HCT116 (cell line): ENCODE measurements around the gene PET117. TPM values are rescaled to one million over a fixed set of nuclear protein-coding genes. Genes with fewer than 3 reads are reported as not detected.

Source experiments
- ATAC-seq: fragments of 200-7000 bp; cut with Tn5 transposase; 2 replicates; pipeline ENCODE4 v1.9.1; 2020; ENCODE audit warnings: mild to moderate bottlenecking, moderate library complexity
- BruUV-seq: library from RNA; stranded (reverse); fragments of 400-500 nt; replicated peaks from 2 replicates; lab custom pipeline; 2021; lab: Mats Ljungman, UMichigan
- CTCF ChIA-PET: fragments of 300-600 bp; sonication (Branson Sonifier 250); formaldehyde crosslinking; loops from one replicate; lab custom pipeline; 2021; ENCODE audit warnings: antibody characterized with exemption; lab: Charles Lee
- POLR2A ChIA-PET: fragments of 300-600, 350-600 bp; sonication (Branson Sonifier 250); formaldehyde crosslinking; loops from one replicate; lab custom pipeline; 2021; ENCODE audit warnings: antibody characterized with exemption; lab: Charles Lee
- RAD21 ChIA-PET, 2 experiments: fragments of 300-600 bp; sonication (Branson Sonifier 250); formaldehyde crosslinking; loops; one replicate each; lab custom pipeline; 2023; ENCODE audit warnings: low total read pairs in 2 of 2; ENCODE audit not compliant: uncharacterized antibody in 2 of 2, unreplicated experiment in 2 of 2, low non-redundant PET in 1 of 2; lab: Charles Lee
- DNase-seq: peaks from one replicate; pipeline ENCODE4 v3.0.0-alpha.2; 2010; ENCODE audit warnings: low read depth, low spot score
- H2AFZ ChIP-seq: fragments of 200-600 bp; shearing (Covaris generic), sonication (generic); 2 replicates; pipeline ENCODE4 v1.6.1; 2017; ENCODE audit warnings: low read depth, mixed run types, mixed read lengths, antibody characterized with exemption, low read length; ENCODE audit not compliant: poor library complexity, severe bottlenecking
- H3K27ac ChIP-seq: 2 replicates; pipeline ENCODE4 v1.5.1; 2012; ENCODE audit warnings: low read depth, low read length
- H3K27me3 ChIP-seq: fragments of 200-600 bp; sonication (generic); 2 replicates; pipeline ENCODE4 v1.6.1; 2016; ENCODE audit warnings: mixed run types, low read length, mixed read lengths; ENCODE audit not compliant: insufficient read depth
- H3K36me3 ChIP-seq, 2 experiments: fragments of 200-500 bp in 1 of 2; fragments of 200-600 bp in 1 of 2; sonication (Bioruptor generic) in 1 of 2; sonication (generic) in 1 of 2; 2 replicates each; pipeline versions ENCODE4 v1.5.1 to v1.6.1; 2014 to 2016; ENCODE audit warnings: low read length in 2 of 2, inconsistent platforms in 1 of 2, mixed read lengths in 1 of 2, mixed run types in 1 of 2; ENCODE audit not compliant: insufficient read depth in 2 of 2, control insufficient read depth in 1 of 2
- H3K4me1 ChIP-seq, 2 experiments: fragments of 200-600 bp in 1 of 2; sonication (generic) in 1 of 2; 2 replicates each; pipeline versions ENCODE4 v1.5.1 to v1.6.1; 2012 to 2017; ENCODE audit warnings: low read length in 2 of 2, inconsistent platforms in 1 of 2, mild to moderate bottlenecking in 1 of 2, mixed read lengths in 1 of 2, mixed run types in 1 of 2, moderate library complexity in 1 of 2; ENCODE audit not compliant: insufficient read depth in 2 of 2, control insufficient read depth in 1 of 2
- H3K4me2 ChIP-seq: fragments of 200-600 bp; sonication (generic); 2 replicates; pipeline ENCODE4 v1.6.1; 2017; ENCODE audit warnings: mixed run types, low read length, mixed read lengths
- H3K4me3 ChIP-seq, 2 experiments: fragments of 200-600 bp in 1 of 2; sonication (generic) in 1 of 2; replicated peaks in 1 of 2; 2 replicates each; pipeline ENCODE4 v1.5.1; 2011 to 2016; ENCODE audit warnings: low read length in 2 of 2, control low read depth in 1 of 2, low read depth in 1 of 2, mild to moderate bottlenecking in 1 of 2, mixed read lengths in 1 of 2, mixed run types in 1 of 2
- H3K79me2 ChIP-seq: fragments of 200-600 bp; sonication (generic); 2 replicates; pipeline ENCODE4 v1.6.1; 2017; ENCODE audit warnings: mild to moderate bottlenecking, mixed run types, low read length, moderate library complexity, mixed read lengths; ENCODE audit not compliant: insufficient read depth
- H3K9ac ChIP-seq: fragments of 200-600 bp; sonication (generic); 2 replicates; pipeline ENCODE4 v1.6.1; 2016; ENCODE audit warnings: low read length, mixed read lengths
- H3K9me2 ChIP-seq: fragments of 200-600 bp; sonication (generic), shearing (Covaris generic); 2 replicates; pipeline ENCODE4 v1.6.1; 2017; ENCODE audit warnings: mixed run types, mild to moderate bottlenecking, moderate library complexity; ENCODE audit not compliant: insufficient read depth
- H3K9me3 ChIP-seq, 2 experiments: fragments of 200-500 bp in 1 of 2; fragments of 200-600 bp in 1 of 2; sonication (Bioruptor generic) in 1 of 2; sonication (generic) in 1 of 2; 2 replicates each; pipeline ENCODE4 v1.6.1; 2014 to 2017; ENCODE audit warnings: low read length in 2 of 2, mixed read lengths in 2 of 2, inconsistent platforms in 1 of 2, low read depth in 1 of 2, mild to moderate bottlenecking in 1 of 2, mixed run types in 1 of 2, moderate library complexity in 1 of 2; ENCODE audit not compliant: control insufficient read depth in 1 of 2, insufficient read depth in 1 of 2
- H4K20me1 ChIP-seq: fragments of 200-600 bp; sonication (generic), shearing (Covaris generic); 2 replicates; pipeline ENCODE4 v1.6.1; 2017; ENCODE audit warnings: mixed run types, mild to moderate bottlenecking, moderate library complexity; ENCODE audit not compliant: insufficient read depth
- CBX3 ChIP-seq: IDR thresholded peaks from 2 replicates; pipeline ENCODE4 v1.6.1; 2012; ENCODE audit warnings: low read depth
- EZH2 ChIP-seq: fragments of 200-600 bp; sonication (generic); IDR thresholded peaks from 2 replicates; pipeline ENCODE4 v1.6.1; 2017; ENCODE audit warnings: antibody characterized with exemption, mixed run types
- EZH2phosphoT487 ChIP-seq: fragments of 200-600 bp; IDR thresholded peaks from 2 replicates; pipeline ENCODE4 v1.6.1; 2018; ENCODE audit warnings: antibody characterized with exemption, borderline replicate concordance
- RAD21 ChIP-seq: IDR thresholded peaks from 2 replicates; pipeline ENCODE4 v1.6.1; 2012; ENCODE audit warnings: low read depth, mild to moderate bottlenecking
- SP1 ChIP-seq: IDR thresholded peaks from 2 replicates; pipeline ENCODE4 v1.6.1; 2012; ENCODE audit warnings: low read depth
- SRF ChIP-seq: IDR thresholded peaks from 2 replicates; pipeline ENCODE4 v1.6.1; 2012; ENCODE audit warnings: low read depth
- TCF7L2 ChIP-seq: IDR thresholded peaks from 2 replicates; pipeline ENCODE4 v1.7.0; 2011; ENCODE audit warnings: borderline replicate concordance, inconsistent platforms; ENCODE audit not compliant: insufficient read depth, insufficient read length; ENCODE audit errors: extremely low read depth
- ZFX ChIP-seq: fragments of 450-650 bp; IDR thresholded peaks from 2 replicates; pipeline ENCODE4 v1.6.1; 2017
- ZNF274 ChIP-seq: fragments of 200-500 bp; sonication (Bioruptor generic); IDR thresholded peaks from 2 replicates; pipeline ENCODE4 v1.6.1; 2014; ENCODE audit warnings: mild to moderate bottlenecking, low read depth, low read length, inconsistent platforms
- intact Hi-C: fragments of 100-400 bp; cut with micrococcal nuclease; formaldehyde crosslinking; loops from 2 replicates; pipeline ENCODE4 v1.10.0; 2022
- total RNA-seq: library from RNA; stranded (reverse); gene quantifications from one replicate; pipeline ENCODE4 v1.2.1, GENCODE V29; 2021; ENCODE audit not compliant: unreplicated experiment
- TF ChIP-seq, protein P1 (sequence below), 3 experiments: fragments of 200-600 bp in 1 of 3; sonication (generic) in 1 of 3; IDR thresholded peaks in 2 of 3; conservative IDR thresholded peaks in 1 of 3; 2 replicates each; pipeline ENCODE4 v1.5.1; 2012 to 2017; ENCODE audit warnings: low read depth in 2 of 3, low read length in 2 of 3, antibody characterized with exemption in 1 of 3, borderline replicate concordance in 1 of 3, control low read depth in 1 of 3, mild to moderate bottlenecking in 1 of 3, mixed read lengths in 1 of 3, mixed run types in 1 of 3, moderate library complexity in 1 of 3; ENCODE audit not compliant: insufficient read depth in 1 of 3
- TF ChIP-seq, protein P2 (sequence below): IDR thresholded peaks from 2 replicates; pipeline ENCODE4 v1.6.1; 2012; ENCODE audit warnings: low read depth

The PET117 gene
- total RNA-seq, 1 experiment from 2014 or later = 22.3 TPM

DNA sequence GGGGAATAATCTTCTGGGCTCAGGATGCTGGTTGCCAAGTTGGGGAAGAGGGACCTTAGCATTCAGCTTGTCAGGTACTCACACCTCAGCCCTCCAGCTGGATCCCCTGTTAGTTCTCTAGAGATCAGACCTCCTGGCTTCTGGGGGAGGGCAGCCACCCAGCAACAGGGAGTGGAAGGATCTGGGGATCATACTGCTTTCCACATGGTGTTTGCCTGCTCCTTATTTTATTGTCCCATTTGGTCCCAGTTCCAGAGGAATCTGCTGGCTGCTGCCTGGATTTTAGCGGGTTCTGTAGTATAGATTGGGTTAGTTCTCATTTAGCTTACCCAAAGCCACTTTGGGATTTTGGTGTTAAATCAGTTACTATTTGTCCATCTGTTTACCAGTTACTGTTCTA, 29.3 kb downstream of the PET117 start:
- Histone ChIP-seq H3K4me2 (no peak overlapping the region), H3K79me2 (no peaks in the 10 kb centered on the region), H3K4me1 (no peaks in the 10 kb centered on the region), H4K20me1 (no peaks in the 10 kb centered on the region), H3K9me3 (no peaks in the 10 kb centered on the region), H3K9me2 (no peaks in the 10 kb centered on the region), H3K27ac (no peak overlapping the region), H3K27me3 (no peaks in the 10 kb centered on the region), H2AFZ (no peak overlapping the region), H3K4me3 (no peak overlapping the region), H3K36me3 (peaks cover 0 to 5% of the 10 kb centered on the region in 2 experiments; a peak in 2 of 4 replicates), H3K9ac (no peak overlapping the region)
- no peak for ATAC-seq
- no TSS peak for BruUV-seq
- POLR2A ChIA-PET = no interaction called here
- intact Hi-C loops = no loop called here
- RAD21 ChIA-PET = no interaction called here
- DNase-seq = no peak
- no peak for TF ChIP-seq RAD21
- TF ChIP-seq, protein P1, sequence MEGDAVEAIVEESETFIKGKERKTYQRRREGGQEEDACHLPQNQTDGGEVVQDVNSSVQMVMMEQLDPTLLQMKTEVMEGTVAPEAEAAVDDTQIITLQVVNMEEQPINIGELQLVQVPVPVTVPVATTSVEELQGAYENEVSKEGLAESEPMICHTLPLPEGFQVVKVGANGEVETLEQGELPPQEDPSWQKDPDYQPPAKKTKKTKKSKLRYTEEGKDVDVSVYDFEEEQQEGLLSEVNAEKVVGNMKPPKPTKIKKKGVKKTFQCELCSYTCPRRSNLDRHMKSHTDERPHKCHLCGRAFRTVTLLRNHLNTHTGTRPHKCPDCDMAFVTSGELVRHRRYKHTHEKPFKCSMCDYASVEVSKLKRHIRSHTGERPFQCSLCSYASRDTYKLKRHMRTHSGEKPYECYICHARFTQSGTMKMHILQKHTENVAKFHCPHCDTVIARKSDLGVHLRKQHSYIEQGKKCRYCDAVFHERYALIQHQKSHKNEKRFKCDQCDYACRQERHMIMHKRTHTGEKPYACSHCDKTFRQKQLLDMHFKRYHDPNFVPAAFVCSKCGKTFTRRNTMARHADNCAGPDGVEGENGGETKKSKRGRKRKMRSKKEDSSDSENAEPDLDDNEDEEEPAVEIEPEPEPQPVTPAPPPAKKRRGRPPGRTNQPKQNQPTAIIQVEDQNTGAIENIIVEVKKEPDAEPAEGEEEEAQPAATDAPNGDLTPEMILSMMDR (IDR thresholded peaks at IDR 0.05 in 2 of 3, conservative IDR thresholded peaks at IDR 0.05 in 1 of 3; ENCODE audit: borderline replicate concordance in 1 of 3, insufficient read depth in 1 of 3, low read depth in 2 of 3, low read length in 2 of 3) = no peak
- no peak for TF ChIP-seq EZH2phosphoT487
- TF ChIP-seq TCF7L2 = no peak
- TF ChIP-seq, protein P2, sequence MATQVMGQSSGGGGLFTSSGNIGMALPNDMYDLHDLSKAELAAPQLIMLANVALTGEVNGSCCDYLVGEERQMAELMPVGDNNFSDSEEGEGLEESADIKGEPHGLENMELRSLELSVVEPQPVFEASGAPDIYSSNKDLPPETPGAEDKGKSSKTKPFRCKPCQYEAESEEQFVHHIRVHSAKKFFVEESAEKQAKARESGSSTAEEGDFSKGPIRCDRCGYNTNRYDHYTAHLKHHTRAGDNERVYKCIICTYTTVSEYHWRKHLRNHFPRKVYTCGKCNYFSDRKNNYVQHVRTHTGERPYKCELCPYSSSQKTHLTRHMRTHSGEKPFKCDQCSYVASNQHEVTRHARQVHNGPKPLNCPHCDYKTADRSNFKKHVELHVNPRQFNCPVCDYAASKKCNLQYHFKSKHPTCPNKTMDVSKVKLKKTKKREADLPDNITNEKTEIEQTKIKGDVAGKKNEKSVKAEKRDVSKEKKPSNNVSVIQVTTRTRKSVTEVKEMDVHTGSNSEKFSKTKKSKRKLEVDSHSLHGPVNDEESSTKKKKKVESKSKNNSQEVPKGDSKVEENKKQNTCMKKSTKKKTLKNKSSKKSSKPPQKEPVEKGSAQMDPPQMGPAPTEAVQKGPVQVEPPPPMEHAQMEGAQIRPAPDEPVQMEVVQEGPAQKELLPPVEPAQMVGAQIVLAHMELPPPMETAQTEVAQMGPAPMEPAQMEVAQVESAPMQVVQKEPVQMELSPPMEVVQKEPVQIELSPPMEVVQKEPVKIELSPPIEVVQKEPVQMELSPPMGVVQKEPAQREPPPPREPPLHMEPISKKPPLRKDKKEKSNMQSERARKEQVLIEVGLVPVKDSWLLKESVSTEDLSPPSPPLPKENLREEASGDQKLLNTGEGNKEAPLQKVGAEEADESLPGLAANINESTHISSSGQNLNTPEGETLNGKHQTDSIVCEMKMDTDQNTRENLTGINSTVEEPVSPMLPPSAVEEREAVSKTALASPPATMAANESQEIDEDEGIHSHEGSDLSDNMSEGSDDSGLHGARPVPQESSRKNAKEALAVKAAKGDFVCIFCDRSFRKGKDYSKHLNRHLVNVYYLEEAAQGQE = no peak
- no peak for TF ChIP-seq SRF
- TF ChIP-seq ZNF274 = no peak
- no peak for TF ChIP-seq CBX3
- TF ChIP-seq ZFX = no peak
- no peak for TF ChIP-seq EZH2
- TF ChIP-seq SP1 = no peak
- CTCF ChIA-PET = no interaction called here
